T47D (cell line): ENCODE results near the gene ASL.
"Not testable (repeated sequence)": the region's sequence is repeated elsewhere in the genome, so short reads cannot be mapped to it uniquely, and the experiment has no call there.

Experiments used
- DNase-seq, 2 experiments: peaks; one replicate each; pipeline versions ENCODE4 v3.0.0 to v3.0.0-alpha.2; 2011 to 2012; ENCODE audit warnings: low read depth in 1 of 2, low spot score in 1 of 2
- JUND ChIP-seq: IDR thresholded peaks from 2 replicates; pipeline ENCODE4 v1.6.1; 2012; ENCODE audit warnings: low read depth
- in situ Hi-C: cut with HindIII; loops from 2 replicates; pipeline ENCODE4 v1.10.0; 2016; ENCODE audit warnings: low sequenced_read_pairs, low pct_unique_long_range_greater_than_20kb

ASL gene

GRCh38 chr7:66075590-66076461, at the start of gene ASL:
TSS of gene ASL (plus strand) at chr7:66075819. CDS start at chr7:66076082, 263 bp downstream.
- in situ Hi-C loops, result no loop called here
- no peak for TF ChIP-seq JUND
- DNase-seq, result peak; percentile 97 to 100

- in situ Hi-C loops, DNase-seq: not testable (repeated sequence)
These were observed 47.3 kb upstream of the ASL start for GRCh38 chr7:66028342-66028741.

- no peak for DNase-seq
- no peak for TF ChIP-seq JUND
- in situ Hi-C loops, result no loop called here
These were observed 41.9 kb upstream of the ASL start for GRCh38 chr7:66033471-66034385.

- in situ Hi-C loops, DNase-seq: not testable (repeated sequence)
These were observed 41.1 kb upstream of the ASL start for GRCh38 chr7:66034436-66035010.

- TF ChIP-seq JUND, result no peak
- no peak for DNase-seq
- in situ Hi-C loops, result no loop called here
These were observed 39.2 kb upstream of the ASL start for GRCh38 chr7:66036382-66036781.

GRCh38 chr7:66036788-66037187, 38.8 kb upstream of the ASL start:
- DNase-seq, result no peak
- TF ChIP-seq JUND, result no peak
- in situ Hi-C loops, result no loop called here

- TF ChIP-seq JUND, result no peak
- DNase-seq, result no peak
- in situ Hi-C loops, result no loop called here
These were observed 36.4 kb upstream of the ASL start for GRCh38 chr7:66039094-66039670.

GRCh38 chr7:66043681-66044497, 31.7 kb upstream of the ASL start:
- TF ChIP-seq JUND, result no peak
- peak; percentile 60 to 86 for DNase-seq
- in situ Hi-C loops, result no loop called here

GRCh38 chr7:66044498-66044854, 31.1 kb upstream of the ASL start:
- DNase-seq, in situ Hi-C loops: not testable (repeated sequence)

- in situ Hi-C loops, result no loop called here
- DNase-seq, result no peak
- TF ChIP-seq JUND, result no peak
These were observed 28.2 kb upstream of the ASL start for GRCh38 chr7:66047426-66047825.

- in situ Hi-C loops, DNase-seq: not testable (repeated sequence)
These were observed 25.7 kb upstream of the ASL start for GRCh38 chr7:66049886-66050285.

- in situ Hi-C loops, result no loop called here
- no peak for DNase-seq
- no peak for TF ChIP-seq JUND
These were observed 25.2 kb upstream of the ASL start for GRCh38 chr7:66050337-66050957.
